Testis (tissue), 2 donors: ENCODE measurements around the gene GRIA4.

Experiments used
- CTCF ChIP-seq, 3 experiments: fragments of 450-650 bp in 2 of 3; fragments of 200-600 bp in 1 of 3; sonication (generic) in 1 of 3; IDR thresholded peaks; one replicate each; pipeline ENCODE4 v1.5.1; 2016 to 2019; ENCODE audit warnings: antibody characterized with exemption in 3 of 3, mild to moderate bottlenecking in 2 of 3, moderate library complexity in 1 of 3
- POLR2A ChIP-seq: fragments of 450-650 bp; IDR thresholded peaks from one replicate; pipeline ENCODE4 v1.6.1; 2017; ENCODE audit warnings: antibody characterized with exemption, mild to moderate bottlenecking, moderate library complexity

GRCh38 chr11:105969756-105970155 is 359.9 kb downstream of the GRIA4 start:
- no peak for TF ChIP-seq CTCF (IDR thresholded peaks at IDR 0.05)
- TF ChIP-seq POLR2A: no peak
